ENCODE measurements around the gene NTN5.
"Not testable (repeated sequence)": the region's sequence is repeated elsewhere in the genome, so short reads cannot be mapped to it uniquely, and the experiment has no call there.

NTN5 gene

DNA sequence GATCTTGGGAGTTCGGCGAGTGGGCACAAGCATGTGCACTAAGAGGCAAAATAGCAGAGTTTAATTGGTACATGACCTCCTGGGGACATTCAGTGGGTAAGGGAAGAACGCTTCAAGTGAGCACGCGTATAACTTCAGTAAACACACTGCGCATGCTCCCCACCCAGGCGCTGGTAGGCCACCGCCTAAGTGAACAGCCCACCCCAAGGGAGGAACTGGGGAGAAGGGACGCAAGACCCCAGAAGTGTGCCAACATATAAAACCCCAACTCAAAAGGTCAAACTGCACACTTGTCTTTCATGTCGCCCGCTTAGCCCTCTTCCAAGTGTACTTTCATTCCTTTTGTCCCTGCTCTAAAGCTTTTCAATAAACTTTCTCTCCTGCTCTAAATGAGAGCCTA, 10.5 kb upstream of the NTN5 start:
- no peak overlapping the region for H3K4me3 ChIP-seq (ENCODE audit: low read length)
- TF ChIP-seq ZNF274 (IDR thresholded peaks at IDR 0.05; ENCODE audit: low read depth, low read length) = no peak

DNA sequence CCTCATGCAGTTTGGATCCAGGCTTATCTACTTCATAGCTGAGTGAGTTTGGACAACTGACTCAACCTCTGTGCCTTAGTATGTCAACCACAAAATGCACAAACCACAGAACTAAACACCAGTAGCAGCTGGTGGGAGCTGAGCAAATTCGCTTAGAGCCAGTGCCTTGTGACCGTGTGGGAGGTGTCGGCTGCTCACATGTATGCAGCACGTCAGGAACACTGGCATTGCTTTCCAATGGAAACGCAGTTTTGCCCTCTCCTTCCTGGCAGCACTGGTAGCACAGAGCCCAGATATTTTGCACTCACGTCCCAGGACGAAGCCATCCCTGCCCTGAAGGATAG, 8.3 kb upstream of the NTN5 start:
- no peak for TF ChIP-seq ZNF274 (IDR thresholded peaks at IDR 0.05; ENCODE audit: low read depth, low read length)
- no peak overlapping the region for H3K4me3 ChIP-seq (ENCODE audit: low read length)

DNA sequence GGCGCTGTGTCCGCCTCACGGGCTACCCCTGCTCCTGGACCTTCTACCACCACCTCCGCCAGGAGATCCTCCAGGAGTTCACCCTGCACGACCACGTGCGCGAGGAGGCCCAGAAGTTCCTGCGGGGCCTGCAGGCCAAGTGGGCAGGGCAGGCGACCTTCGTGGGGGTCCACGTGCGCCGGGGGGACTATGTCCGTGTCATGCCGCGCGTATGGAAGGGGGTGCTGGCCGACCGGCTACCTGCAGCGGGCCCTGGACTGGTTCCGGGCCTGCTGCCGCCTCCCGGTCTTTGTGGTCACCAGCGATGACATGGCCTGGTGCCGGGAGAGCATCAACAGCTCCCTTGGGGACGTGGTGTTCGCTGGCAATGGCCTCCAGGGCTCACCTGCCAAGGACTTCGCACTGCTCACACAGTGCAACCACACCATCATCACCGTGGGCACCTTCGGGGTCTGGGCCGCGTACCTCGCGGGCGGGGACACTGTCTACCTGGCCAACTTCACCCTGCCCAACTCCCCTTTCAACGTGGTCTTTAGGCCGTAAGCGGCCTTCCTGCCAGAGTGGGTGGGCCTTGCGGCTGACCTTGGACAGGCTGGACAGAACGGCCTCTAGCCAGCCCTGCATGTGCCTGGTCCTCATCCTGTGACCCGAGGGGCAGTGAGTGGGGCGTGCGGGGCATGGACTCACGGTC, 7.8 kb upstream of the NTN5 start:
- TF ChIP-seq ZNF274 (IDR thresholded peaks at IDR 0.05; ENCODE audit: low read depth, low read length) = no peak

DNA sequence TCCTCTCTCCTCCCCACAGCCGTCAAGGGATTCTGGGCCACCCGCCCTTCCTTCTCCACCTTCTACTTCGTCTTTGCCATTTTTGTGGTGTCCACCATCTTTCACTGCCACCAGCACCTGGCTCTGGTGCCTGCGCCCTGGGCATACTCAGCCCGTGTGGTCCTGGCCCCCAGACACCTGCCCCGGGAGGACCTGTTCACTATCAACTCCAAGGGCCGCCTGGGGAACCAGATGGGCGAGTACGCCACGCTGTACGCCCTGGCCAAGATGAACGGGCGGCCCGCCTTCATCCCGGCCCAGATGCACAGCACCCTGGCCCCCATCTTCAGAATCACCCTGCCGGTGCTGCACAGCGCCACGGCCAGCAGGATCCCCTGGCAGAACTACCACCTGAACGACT, 7.2 kb upstream of the NTN5 start:
- not testable (repeated sequence) for H3K4me3 ChIP-seq (ENCODE audit: low read length)

More for the DNA sequence above, 7.8 kb upstream of the NTN5 start:
- H3K4me3 ChIP-seq (ENCODE audit: low read length) = no peak overlapping the region

DNA sequence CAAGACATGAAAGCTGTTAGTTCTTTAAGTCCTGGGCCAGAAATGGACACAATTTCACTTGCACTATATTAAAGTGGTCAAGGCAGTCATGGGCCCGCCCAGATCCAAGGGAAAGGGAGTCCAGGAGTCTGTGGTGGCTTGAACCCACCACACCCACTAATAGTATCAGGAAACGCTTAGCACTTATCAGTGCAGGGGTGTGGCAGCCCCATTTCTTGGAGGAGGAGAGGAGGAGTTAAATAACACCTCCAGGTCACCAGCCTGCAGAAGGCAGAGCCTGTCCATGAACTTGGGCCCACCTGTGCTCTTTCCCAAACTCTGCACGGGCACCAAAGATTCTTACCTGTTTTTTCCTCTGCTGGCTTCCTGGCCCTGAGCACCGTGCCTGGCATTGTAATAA, 5.4 kb upstream of the NTN5 start:
- no peak for TF ChIP-seq ZNF274 (IDR thresholded peaks at IDR 0.05; ENCODE audit: low read depth, low read length)

DNA sequence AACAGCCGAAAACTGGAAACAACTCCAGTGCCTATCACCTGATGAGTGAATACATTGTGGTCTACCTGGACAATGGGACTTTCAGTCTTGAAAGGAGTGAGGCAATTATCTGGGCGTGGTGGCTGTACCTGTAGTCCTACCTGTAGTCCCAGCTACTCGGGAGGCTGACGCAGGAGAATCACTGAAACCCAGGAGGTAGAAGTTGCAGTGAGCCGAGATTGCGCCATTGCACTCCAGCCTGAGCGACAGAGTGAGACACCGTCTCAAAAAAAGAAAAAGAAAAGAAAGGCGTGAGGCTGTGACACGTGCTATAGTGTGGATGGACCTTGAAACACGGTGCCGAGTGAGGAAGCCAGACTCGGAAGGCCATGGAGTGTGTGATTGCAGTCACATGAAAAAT, 4.1 kb upstream of the NTN5 start:
- H3K4me3 ChIP-seq (ENCODE audit: low read length) = no peak overlapping the region
- TF ChIP-seq ZNF274 (IDR thresholded peaks at IDR 0.05; ENCODE audit: low read depth, low read length) = no peak

More for the DNA sequence above, 5.4 kb upstream of the NTN5 start:
- H3K4me3 ChIP-seq (ENCODE audit: low read length) = no peak overlapping the region

DNA sequence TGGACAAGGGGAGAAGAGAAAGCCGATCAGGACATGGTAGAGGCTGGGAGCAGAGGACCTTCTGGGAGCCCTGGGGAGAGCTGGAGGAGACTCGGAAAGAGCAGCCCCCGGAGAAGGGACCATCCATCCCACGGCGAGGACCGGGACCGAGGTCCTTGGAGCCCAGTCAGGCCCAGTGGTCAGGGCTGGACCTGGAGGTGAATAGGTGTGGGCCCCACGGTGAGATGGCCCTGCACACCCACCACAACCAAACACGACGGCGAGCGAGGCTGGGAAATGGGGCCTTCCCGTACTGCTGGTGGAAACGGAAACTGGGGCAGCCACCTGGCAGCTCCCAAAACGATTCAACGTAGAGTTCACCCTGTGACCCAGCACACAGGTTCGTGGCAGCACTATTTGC, 3.7 kb upstream of the NTN5 start:
- no peak overlapping the region for H3K4me3 ChIP-seq (ENCODE audit: low read length)
- TF ChIP-seq ZNF274 (IDR thresholded peaks at IDR 0.05; ENCODE audit: low read depth, low read length) = no peak

DNA sequence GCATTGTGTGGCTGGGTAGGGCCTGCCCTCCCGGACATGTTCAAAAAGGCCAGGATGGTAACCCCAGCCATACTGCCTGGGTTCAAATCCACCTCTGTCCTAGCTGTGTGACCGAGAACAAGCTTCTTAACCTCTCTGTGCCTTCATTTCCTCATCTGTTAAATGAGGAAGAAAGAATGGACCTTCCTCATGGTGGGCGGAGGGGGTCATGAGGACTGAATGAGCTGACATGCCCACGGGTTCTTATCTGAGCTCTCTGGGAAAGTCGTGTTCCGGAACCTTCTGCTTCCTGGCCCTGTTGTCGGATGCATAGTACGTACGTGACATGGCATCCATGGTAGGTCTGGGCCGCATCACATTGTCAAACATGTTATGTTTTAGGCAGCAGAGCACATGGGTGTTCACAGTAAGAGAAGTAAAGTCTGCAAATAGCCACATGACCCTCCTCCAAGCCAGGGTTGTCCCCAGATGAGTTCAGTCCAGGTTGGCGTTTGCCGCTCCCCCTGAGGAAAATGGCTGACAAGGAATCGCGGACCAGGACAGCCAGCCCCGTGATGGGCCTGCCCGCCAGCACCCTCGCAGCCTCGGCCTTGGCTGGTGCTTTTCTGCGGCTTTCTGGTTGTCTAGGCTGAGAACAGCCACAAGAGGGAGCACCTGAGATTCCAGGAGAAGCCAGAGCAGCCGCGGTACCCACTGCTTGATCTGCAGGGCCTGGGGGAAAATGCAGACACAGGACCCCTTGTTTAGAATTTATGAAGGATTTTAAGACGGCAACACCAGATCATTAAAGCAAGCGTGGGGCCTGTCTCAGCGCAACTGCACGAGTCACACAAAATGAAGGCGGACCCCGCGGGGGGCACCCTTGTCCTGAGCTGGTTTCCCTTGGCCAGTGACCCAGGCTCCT, 2.4 kb upstream of the NTN5 start:
- no peak overlapping the region for H3K4me3 ChIP-seq (ENCODE audit: low read length)
- no peak for TF ChIP-seq ZNF274 (IDR thresholded peaks at IDR 0.05; ENCODE audit: low read depth, low read length)

DNA sequence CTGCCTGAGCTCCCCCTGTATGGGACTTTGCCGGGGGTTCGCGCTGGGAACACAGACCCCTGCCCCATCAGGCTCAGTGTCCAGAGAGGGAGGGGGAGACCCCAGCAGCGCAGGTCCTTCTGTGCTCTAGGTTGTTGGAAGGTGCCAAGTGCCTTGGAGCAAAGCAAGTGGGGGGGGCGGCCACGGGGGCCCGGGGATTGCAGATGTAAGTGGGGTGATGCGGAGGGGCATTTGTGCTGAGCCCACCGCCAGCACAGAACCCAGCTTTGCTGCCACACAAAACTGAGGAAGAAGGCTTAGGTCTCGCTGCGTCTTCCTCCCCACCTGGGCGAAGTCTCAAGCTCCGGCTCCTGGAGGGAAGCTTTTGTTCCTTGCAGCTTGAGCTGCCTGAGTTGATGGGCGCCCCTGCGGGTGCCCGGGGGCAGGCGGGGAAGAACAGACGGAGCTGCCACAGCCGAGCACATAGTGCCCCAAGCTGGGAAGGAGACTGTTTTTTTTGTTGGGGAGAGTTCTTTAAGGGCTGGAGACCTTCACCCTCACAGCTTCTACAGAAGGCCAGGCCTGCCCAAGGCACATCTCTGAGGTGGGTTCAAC, 1.5 kb upstream of the NTN5 start:
- no peak for TF ChIP-seq ZNF274 (IDR thresholded peaks at IDR 0.05; ENCODE audit: low read depth, low read length)
- no peak overlapping the region for H3K4me3 ChIP-seq (ENCODE audit: low read length)

DNA sequence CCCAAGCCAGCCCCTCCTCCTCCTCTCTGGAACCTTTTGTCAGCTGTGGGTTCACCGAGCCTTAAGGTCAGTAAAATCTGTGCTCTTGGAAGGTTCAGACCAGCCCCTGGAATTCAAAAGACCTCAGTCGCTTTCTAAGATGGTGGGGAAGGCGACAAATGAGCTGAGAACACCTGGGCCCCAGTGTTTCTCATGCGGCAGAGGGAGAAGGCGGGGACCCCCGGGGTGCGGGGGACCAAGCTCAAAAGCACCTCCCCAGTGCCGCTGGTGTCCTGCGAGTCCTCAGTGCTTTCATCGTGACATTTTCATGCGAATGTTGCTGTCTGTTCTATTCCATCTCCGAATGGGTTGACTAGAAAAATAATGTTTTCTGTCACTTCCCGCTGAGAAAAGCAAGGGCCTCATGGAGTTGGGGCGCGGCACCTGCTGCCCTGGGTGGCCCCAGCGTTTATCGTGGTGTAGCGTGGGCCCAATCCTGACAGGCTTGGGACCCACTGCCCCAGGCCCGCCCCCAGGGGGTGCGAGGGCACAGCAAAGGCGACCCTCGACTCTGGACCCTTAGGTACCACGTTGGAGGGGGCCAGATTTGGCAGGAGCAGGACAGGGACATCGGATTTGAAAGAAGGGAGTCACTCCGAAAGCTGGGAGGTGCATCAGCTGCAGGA, 751 bp upstream of the NTN5 start:
- no peak overlapping the region for H3K4me3 ChIP-seq (ENCODE audit: low read length)
- TF ChIP-seq ZNF274 (IDR thresholded peaks at IDR 0.05; ENCODE audit: low read depth, low read length) = no peak

DNA sequence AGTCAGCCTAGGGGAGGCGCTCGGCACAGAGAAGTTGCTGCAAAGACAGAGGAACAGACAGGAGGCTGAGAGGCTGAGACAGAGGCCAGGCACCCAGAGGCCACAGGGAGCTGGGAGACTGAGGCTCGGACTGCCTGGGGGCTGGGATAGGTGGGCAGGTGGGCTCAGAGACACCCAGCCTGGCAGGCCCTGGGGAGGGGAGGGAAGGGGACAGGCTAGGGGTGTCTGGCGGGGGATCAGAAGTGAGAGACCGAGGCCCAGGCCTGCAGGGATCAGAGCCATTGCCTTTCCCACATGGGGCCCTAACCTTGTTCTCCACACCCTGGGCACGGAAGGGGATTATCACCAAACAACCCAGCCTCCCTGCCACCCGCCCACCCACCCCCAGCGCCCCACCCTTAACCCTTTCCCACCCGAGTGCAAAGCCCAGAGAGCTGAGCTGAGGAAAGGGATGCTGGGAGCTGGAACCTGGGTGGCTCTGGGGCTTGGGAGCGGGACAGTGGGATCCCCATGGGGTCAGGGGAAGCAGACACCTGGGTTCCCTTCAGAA, 1.3 kb downstream of the NTN5 start:
- TF ChIP-seq ZNF274 (IDR thresholded peaks at IDR 0.05; ENCODE audit: low read depth, low read length) = no peak
- H3K4me3 ChIP-seq (ENCODE audit: low read length) = no peak overlapping the region

DNA sequence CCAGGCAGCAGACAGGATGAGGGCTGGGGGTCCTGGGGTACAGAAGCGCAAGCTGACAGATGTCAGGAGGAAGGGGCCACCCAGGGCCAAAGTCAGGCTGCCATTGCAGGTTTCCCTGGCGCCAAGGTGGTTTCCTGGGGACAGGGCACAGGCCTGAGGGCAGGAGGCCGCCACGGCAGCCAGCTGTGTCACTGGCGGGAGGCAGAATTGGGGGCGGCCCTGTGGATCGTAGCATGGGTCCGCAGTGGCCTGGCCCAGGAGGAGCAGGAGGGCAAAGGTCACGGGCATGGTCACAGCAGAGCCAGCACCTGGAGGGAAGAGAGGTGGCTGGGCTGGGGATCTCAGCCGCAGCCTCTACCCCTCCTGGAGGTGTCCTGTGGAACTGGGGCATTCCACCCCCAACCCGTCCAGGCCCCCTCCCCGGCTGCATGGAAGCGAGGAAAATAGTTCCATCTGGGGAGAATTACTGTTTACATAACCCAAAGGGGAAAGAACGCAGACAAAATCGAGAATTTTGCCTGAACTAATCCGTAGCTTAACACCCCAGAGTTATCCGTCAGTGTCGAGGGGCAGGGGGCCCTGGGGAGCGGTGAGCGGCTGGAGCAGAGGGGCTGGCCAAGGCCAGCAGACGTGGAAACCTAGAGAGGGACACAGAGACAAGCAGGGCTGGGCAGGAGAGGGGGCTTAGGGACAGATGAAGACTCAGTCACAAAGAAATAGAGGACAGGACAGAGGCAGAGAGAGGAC, 1.9 kb downstream of the NTN5 start:
- no peak for TF ChIP-seq ZNF274 (IDR thresholded peaks at IDR 0.05; ENCODE audit: low read depth, low read length)
- H3K4me3 ChIP-seq (ENCODE audit: low read length) = no peak overlapping the region

DNA sequence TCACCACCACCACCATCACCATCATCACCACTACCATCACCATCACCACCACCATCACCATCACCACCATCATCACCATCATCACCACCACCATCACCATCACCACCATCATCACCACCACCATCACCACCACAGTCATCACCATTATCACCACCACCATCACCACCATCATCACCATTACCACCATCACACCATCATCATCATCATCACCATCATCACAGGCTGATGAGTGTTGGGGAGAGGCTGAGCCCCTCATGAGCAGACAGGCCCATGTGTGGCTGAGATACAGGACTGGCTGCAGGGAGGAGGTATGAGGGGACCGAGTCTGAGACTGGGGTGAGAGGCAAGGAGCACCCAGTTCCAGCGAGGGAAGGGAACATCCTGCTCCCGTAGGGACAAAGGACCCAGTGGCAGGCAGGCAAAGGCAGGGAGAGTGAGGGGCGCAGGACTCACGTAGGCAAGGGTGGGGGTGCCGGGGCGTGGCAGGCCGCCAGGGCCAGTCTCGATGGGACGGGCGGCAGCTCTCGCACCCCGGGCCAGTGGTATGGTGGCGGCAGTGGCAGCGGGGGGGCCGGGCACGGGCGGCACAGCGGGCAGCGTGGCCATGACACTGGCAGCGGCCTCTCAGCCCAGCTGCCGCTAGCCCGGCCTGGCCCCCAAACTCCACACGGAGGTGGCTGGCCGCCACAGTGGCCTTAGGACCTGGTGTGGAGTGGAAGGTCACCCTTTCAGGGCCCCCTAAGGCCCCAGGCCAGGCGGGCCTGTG, 2.7 kb downstream of the NTN5 start:
- no peak for TF ChIP-seq ZNF274 (IDR thresholded peaks at IDR 0.05; ENCODE audit: low read depth, low read length)
- no peak overlapping the region for H3K4me3 ChIP-seq (ENCODE audit: low read length)
